ENCODE data around the gene E4F1. TPM values are rescaled to one million over a fixed set of nuclear protein-coding genes. Genes with fewer than 3 reads are reported as not detected.

E4F1 gene, protein sequence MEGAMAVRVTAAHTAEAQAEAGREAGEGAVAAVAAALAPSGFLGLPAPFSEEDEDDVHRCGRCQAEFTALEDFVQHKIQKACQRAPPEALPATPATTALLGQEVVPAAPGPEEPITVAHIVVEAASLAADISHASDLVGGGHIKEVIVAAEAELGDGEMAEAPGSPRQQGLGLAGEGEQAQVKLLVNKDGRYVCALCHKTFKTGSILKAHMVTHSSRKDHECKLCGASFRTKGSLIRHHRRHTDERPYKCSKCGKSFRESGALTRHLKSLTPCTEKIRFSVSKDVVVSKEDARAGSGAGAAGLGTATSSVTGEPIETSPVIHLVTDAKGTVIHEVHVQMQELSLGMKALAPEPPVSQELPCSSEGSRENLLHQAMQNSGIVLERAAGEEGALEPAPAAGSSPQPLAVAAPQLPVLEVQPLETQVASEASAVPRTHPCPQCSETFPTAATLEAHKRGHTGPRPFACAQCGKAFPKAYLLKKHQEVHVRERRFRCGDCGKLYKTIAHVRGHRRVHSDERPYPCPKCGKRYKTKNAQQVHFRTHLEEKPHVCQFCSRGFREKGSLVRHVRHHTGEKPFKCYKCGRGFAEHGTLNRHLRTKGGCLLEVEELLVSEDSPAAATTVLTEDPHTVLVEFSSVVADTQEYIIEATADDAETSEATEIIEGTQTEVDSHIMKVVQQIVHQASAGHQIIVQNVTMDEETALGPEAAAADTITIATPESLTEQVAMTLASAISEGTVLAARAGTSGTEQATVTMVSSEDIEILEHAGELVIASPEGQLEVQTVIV
- 10 to 100 TPM; 31.8 to 33.8 TPM for total RNA-seq
- 20.1 TPM for polyA plus RNA-seq (2013, experiment 1 of 2)
- polyA plus RNA-seq (2013, experiment 2 of 2) = 22.8 TPM
- 43.0 to 108 (median 69.4) reads per million in 172 experiments for total RNA-seq

DNA sequence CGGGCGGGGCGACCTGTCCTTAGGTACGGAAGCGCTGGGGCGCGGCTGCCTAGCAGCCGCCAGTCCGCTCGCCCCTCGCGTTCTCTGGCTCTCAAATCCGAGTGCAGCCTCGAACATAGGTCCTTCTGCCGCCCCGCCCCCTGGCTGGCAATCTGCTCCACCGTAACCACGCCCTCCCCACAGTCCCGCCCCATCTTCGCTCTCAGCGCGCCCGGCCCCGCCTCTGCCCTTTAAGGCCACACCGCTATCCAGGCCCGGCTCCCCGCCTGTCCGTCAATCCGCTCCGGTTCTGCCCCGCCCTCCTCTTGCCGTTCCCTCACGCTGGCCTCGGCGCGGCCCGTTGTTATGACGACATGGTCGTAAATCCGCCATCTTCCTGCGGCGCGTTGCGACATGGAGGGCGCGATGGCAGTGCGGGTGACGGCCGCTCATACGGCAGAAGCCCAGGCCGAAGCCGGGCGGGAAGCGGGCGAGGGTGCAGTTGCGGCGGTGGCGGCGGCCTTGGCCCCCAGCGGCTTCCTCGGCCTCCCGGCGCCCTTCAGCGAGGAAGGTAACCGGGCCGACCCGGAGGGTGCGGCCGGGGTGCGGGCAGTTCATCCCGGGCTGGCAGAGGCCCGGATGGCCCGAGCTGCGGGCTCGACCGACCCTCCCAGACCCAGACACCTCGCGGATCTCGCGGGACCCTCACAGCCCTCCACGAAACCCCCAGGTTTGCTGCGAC is at the start of gene E4F1:
Gene E4F1, plus strand, starts transcription at position 371 of the 721 bp plus-strand sequence. Its CDS starts 23 bp downstream, at position 394.
- ATAC-seq (ENCODE audit: poor library complexity) = peak; percentile 95
- H3K27me3 ChIP-seq (ENCODE audit: control insufficient read depth in 1 of 2, insufficient read depth in 2 of 2, low read length in 2 of 2) = no peaks in the 10 kb centered on the region
- no peaks in the 10 kb centered on the region for H3K9me3 Mint-ChIP-seq
- peaks cover 15% of the 10 kb centered on the region for H3K4me1 Mint-ChIP-seq (ENCODE audit: low read depth)
- ChIA-PET POLR2A (interaction anchor here (0.8 to 1.6 kb wide), 5 partner anchors 9 to 309 kb away, joined by 3 to 5 read pairs (median 4); partner anchors contain the start of genes AMDHD2, MLST8 and PGP), CTCF (no interaction called here)
- peak; percentile 97 to 100 (median 99) for DNase-seq
- peak within 1 kb of the TSS; percentile 89 for H3K4me3 Mint-ChIP-seq
- TF ChIP-seq, protein P1, sequence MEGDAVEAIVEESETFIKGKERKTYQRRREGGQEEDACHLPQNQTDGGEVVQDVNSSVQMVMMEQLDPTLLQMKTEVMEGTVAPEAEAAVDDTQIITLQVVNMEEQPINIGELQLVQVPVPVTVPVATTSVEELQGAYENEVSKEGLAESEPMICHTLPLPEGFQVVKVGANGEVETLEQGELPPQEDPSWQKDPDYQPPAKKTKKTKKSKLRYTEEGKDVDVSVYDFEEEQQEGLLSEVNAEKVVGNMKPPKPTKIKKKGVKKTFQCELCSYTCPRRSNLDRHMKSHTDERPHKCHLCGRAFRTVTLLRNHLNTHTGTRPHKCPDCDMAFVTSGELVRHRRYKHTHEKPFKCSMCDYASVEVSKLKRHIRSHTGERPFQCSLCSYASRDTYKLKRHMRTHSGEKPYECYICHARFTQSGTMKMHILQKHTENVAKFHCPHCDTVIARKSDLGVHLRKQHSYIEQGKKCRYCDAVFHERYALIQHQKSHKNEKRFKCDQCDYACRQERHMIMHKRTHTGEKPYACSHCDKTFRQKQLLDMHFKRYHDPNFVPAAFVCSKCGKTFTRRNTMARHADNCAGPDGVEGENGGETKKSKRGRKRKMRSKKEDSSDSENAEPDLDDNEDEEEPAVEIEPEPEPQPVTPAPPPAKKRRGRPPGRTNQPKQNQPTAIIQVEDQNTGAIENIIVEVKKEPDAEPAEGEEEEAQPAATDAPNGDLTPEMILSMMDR (IDR thresholded peaks at IDR 0.05) = no peak
- H3K36me3 Mint-ChIP-seq (ENCODE audit: low read depth) = no peaks in the 10 kb centered on the region
- peak within 1 kb of the TSS; percentile 42 to 55 for H3K27ac ChIP-seq (ENCODE audit: low read depth in 1 of 2, low read length in 2 of 2)
- peak within 1 kb of the TSS; percentile 80 for H3K4me3 ChIP-seq (ENCODE audit: low read length)
- peaks cover 5% of the 10 kb centered on the region for H3K36me3 ChIP-seq (ENCODE audit: insufficient read depth, low read length)
- H3K27me3 Mint-ChIP-seq = no peaks in the 10 kb centered on the region
- H3K27ac Mint-ChIP-seq = peak within 1 kb of the TSS; percentile 62
- intact Hi-C loops (cut with DNase I, micrococcal nuclease) = loop anchor here (1.0 kb wide), 2 partner anchors 18 to 45 kb away; partner anchors contain the start of genes MLST8 (in 2 of the 2) and RNPS1 (in 1 of the 2)
- peaks cover 30% of the 10 kb centered on the region for H3K4me1 ChIP-seq (ENCODE audit: insufficient read depth, low read length)
- H3K9me3 ChIP-seq (ENCODE audit: control insufficient read depth in 1 of 2, insufficient read depth in 1 of 2, low read length in 2 of 2) = no peaks in the 10 kb centered on the region

DNA sequence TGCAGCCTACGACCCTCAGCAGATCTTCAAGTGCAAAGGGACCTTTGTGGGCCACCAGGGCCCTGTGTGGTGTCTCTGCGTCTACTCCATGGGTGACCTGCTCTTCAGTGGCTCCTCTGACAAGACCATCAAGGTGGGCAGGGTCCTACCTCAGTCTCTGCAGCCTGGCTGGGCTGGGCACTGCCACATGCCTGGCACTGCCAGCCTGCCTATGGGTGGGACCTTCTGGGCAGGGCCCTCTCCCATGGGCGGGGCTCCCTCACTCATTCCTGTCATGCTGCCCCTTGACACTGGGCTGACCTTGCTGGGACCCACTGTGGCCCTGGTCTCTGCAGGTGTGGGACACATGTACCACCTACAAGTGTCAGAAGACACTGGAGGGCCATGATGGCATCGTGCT is 49.5 kb upstream of the E4F1 start:
- ATAC-seq (ENCODE audit: poor library complexity) = no peak
- no peak overlapping the region for H3K4me3 Mint-ChIP-seq
- peaks cover 47% of the 10 kb centered on the region for H3K36me3 ChIP-seq (ENCODE audit: insufficient read depth, low read length)
- H3K4me3 ChIP-seq (ENCODE audit: low read length) = no peak overlapping the region
- no peak for DNase-seq
- no peaks in the 10 kb centered on the region for H3K27me3 Mint-ChIP-seq
- H3K27ac ChIP-seq (ENCODE audit: low read depth in 1 of 2, low read length in 2 of 2) = no peak overlapping the region
- no peaks in the 10 kb centered on the region for H3K27me3 ChIP-seq (ENCODE audit: control insufficient read depth in 1 of 2, insufficient read depth in 2 of 2, low read length in 2 of 2)
- H3K9me3 Mint-ChIP-seq = no peaks in the 10 kb centered on the region
- H3K9me3 ChIP-seq (ENCODE audit: control insufficient read depth in 1 of 2, insufficient read depth in 1 of 2, low read length in 2 of 2) = no peaks in the 10 kb centered on the region
- ChIA-PET CTCF (no interaction called here), POLR2A (no interaction called here)
- intact Hi-C loops (cut with DNase I, micrococcal nuclease) = no loop called here
- H3K36me3 Mint-ChIP-seq (ENCODE audit: low read depth) = peaks cover 9% of the 10 kb centered on the region
- H3K4me1 Mint-ChIP-seq (ENCODE audit: low read depth) = no peaks in the 10 kb centered on the region
- no peaks in the 10 kb centered on the region for H3K4me1 ChIP-seq (ENCODE audit: insufficient read depth, low read length)
- no peak overlapping the region for H3K27ac Mint-ChIP-seq
- TF ChIP-seq, protein P1 (IDR thresholded peaks at IDR 0.05) = no peak
